ENCODE results near the gene BUD31.

BUD31 gene

GRCh38 chr7:99437946-99438572 lies 29.3 kb downstream of the BUD31 start:
- Histone ChIP-seq H3K27ac (ENCODE audit: low read depth, low read length, severe bottlenecking) (peak overlapping the region; percentile 89), H3K9me3 (ENCODE audit: control insufficient read depth, low read length) (no peaks in the 10 kb centered on the region), H3K36me3 (ENCODE audit: control insufficient read depth, insufficient read depth, low read length) (peaks cover 55% of the 10 kb centered on the region), H3K4me1 (ENCODE audit: control insufficient read depth, insufficient read depth, low read length, poor library complexity, severe bottlenecking) (peaks cover 9% of the 10 kb centered on the region), H3K4me3 (ENCODE audit: extremely low read depth, insufficient read depth, low read length, poor library complexity, severe bottlenecking) (peak overlapping the region; percentile 95)
- WGBS, 2 experiments (ENCODE audit: insufficient coverage in 2 of 2): 6 to 12% methylated on average over 14 to 16 of the region's 20 CpGs

- Histone ChIP-seq H3K9me3 (ENCODE audit: control insufficient read depth, low read length) (no peaks in the 10 kb centered on the region), H3K4me1 (ENCODE audit: control insufficient read depth, insufficient read depth, low read length, poor library complexity, severe bottlenecking) (peaks cover 9% of the 10 kb centered on the region), H3K4me3 (ENCODE audit: extremely low read depth, insufficient read depth, low read length, poor library complexity, severe bottlenecking) (peak within 1 kb of the TSS; percentile 95), H3K36me3 (ENCODE audit: control insufficient read depth, insufficient read depth, low read length) (peaks cover 55% of the 10 kb centered on the region), H3K27ac (ENCODE audit: low read depth, low read length, severe bottlenecking) (peak within 1 kb of the TSS; percentile 89)
- 0 to 1% methylated on average over 58 to 72 of the region's 89 CpGs for WGBS, 2 experiments (ENCODE audit: insufficient coverage in 2 of 2)
Measured at GRCh38 chr7:99438573-99439480, 30.1 kb downstream of the BUD31 start, which contains the start of the genes CPSF4 and PTCD1. TSS of gene CPSF4 (plus strand) at chr7:99438943. CDS start at chr7:99439083, 140 bp downstream. TSS of gene PTCD1 (minus strand) at chr7:99438798. CDS start at chr7:99435242, 3,556 bp downstream.

GRCh38 chr7:99440195-99440594 lies 31.4 kb downstream of the BUD31 start:
- Histone ChIP-seq H3K4me1 (ENCODE audit: control insufficient read depth, insufficient read depth, low read length, poor library complexity, severe bottlenecking) (peaks cover 9% of the 10 kb centered on the region), H3K36me3 (ENCODE audit: control insufficient read depth, insufficient read depth, low read length) (peaks cover 56% of the 10 kb centered on the region), H3K4me3 (ENCODE audit: extremely low read depth, insufficient read depth, low read length, poor library complexity, severe bottlenecking) (peak overlapping the region; percentile 95), H3K27ac (ENCODE audit: low read depth, low read length, severe bottlenecking) (no peak overlapping the region), H3K9me3 (ENCODE audit: control insufficient read depth, low read length) (no peaks in the 10 kb centered on the region)
- 74 to 77% methylated on average over 3 to 7 of the region's 9 CpGs for WGBS, 2 experiments (ENCODE audit: insufficient coverage in 2 of 2)

- WGBS, 2 experiments (ENCODE audit: insufficient coverage in 2 of 2): 96% methylated on average over 4 of the region's 4 CpGs
- Histone ChIP-seq H3K27ac (ENCODE audit: low read depth, low read length, severe bottlenecking) (no peak overlapping the region), H3K9me3 (ENCODE audit: control insufficient read depth, low read length) (no peaks in the 10 kb centered on the region), H3K4me3 (ENCODE audit: extremely low read depth, insufficient read depth, low read length, poor library complexity, severe bottlenecking) (no peak overlapping the region), H3K4me1 (ENCODE audit: control insufficient read depth, insufficient read depth, low read length, poor library complexity, severe bottlenecking) (no peaks in the 10 kb centered on the region), H3K36me3 (ENCODE audit: control insufficient read depth, insufficient read depth, low read length) (peaks cover 96% of the 10 kb centered on the region)
Measured at GRCh38 chr7:99446096-99446495, 37.3 kb downstream of the BUD31 start.

- 93 to 98% methylated on average over 10 of the region's 10 CpGs for WGBS, 2 experiments (ENCODE audit: insufficient coverage in 2 of 2)
- Histone ChIP-seq H3K4me3 (ENCODE audit: extremely low read depth, insufficient read depth, low read length, poor library complexity, severe bottlenecking) (no peak overlapping the region), H3K27ac (ENCODE audit: low read depth, low read length, severe bottlenecking) (no peak overlapping the region), H3K4me1 (ENCODE audit: control insufficient read depth, insufficient read depth, low read length, poor library complexity, severe bottlenecking) (no peaks in the 10 kb centered on the region), H3K36me3 (ENCODE audit: control insufficient read depth, insufficient read depth, low read length) (peaks cover 95% of the 10 kb centered on the region), H3K9me3 (ENCODE audit: control insufficient read depth, low read length) (no peaks in the 10 kb centered on the region)
Measured at GRCh38 chr7:99447943-99448342, 39.2 kb downstream of the BUD31 start.

- Histone ChIP-seq H3K9me3 (ENCODE audit: control insufficient read depth, low read length) (no peaks in the 10 kb centered on the region), H3K4me1 (ENCODE audit: control insufficient read depth, insufficient read depth, low read length, poor library complexity, severe bottlenecking) (no peaks in the 10 kb centered on the region), H3K4me3 (ENCODE audit: extremely low read depth, insufficient read depth, low read length, poor library complexity, severe bottlenecking) (no peak overlapping the region), H3K27ac (ENCODE audit: low read depth, low read length, severe bottlenecking) (no peak overlapping the region), H3K36me3 (ENCODE audit: control insufficient read depth, insufficient read depth, low read length) (peaks cover 94% of the 10 kb centered on the region)
- 90 to 96% methylated on average over 10 of the region's 10 CpGs for WGBS, 2 experiments (ENCODE audit: insufficient coverage in 2 of 2)
Measured at GRCh38 chr7:99448855-99449254, 40.1 kb downstream of the BUD31 start.

GRCh38 chr7:99449326-99449725 lies 40.6 kb downstream of the BUD31 start:
- Histone ChIP-seq H3K4me3 (ENCODE audit: extremely low read depth, insufficient read depth, low read length, poor library complexity, severe bottlenecking) (no peak overlapping the region), H3K9me3 (ENCODE audit: control insufficient read depth, low read length) (no peaks in the 10 kb centered on the region), H3K4me1 (ENCODE audit: control insufficient read depth, insufficient read depth, low read length, poor library complexity, severe bottlenecking) (no peaks in the 10 kb centered on the region), H3K27ac (ENCODE audit: low read depth, low read length, severe bottlenecking) (no peak overlapping the region), H3K36me3 (ENCODE audit: control insufficient read depth, insufficient read depth, low read length) (peaks cover 94% of the 10 kb centered on the region)
- 96 to 97% methylated on average over 4 to 5 of the region's 5 CpGs for WGBS, 2 experiments (ENCODE audit: insufficient coverage in 2 of 2)

- no peaks in the 10 kb centered on the region for H3K4me1 ChIP-seq (ENCODE audit: control insufficient read depth, insufficient read depth, low read length, poor library complexity, severe bottlenecking)
- peaks cover 96% of the 10 kb centered on the region for H3K36me3 ChIP-seq (ENCODE audit: control insufficient read depth, insufficient read depth, low read length)
- H3K27ac ChIP-seq (ENCODE audit: low read depth, low read length, severe bottlenecking): no peak overlapping the region
- 96 to 98% methylated on average over 6 to 8 of the region's 8 CpGs for WGBS, 2 experiments (ENCODE audit: insufficient coverage in 2 of 2)
- no peak overlapping the region for H3K4me3 ChIP-seq (ENCODE audit: extremely low read depth, insufficient read depth, low read length, poor library complexity, severe bottlenecking)
- no peaks in the 10 kb centered on the region for H3K9me3 ChIP-seq (ENCODE audit: control insufficient read depth, low read length)
Measured at GRCh38 chr7:99451936-99452335, 43.2 kb downstream of the BUD31 start.

- 96 to 97% methylated on average over 12 to 13 of the region's 13 CpGs for WGBS, 2 experiments (ENCODE audit: insufficient coverage in 2 of 2)
- no peak overlapping the region for H3K27ac ChIP-seq (ENCODE audit: low read depth, low read length, severe bottlenecking)
- no peaks in the 10 kb centered on the region for H3K4me1 ChIP-seq (ENCODE audit: control insufficient read depth, insufficient read depth, low read length, poor library complexity, severe bottlenecking)
- no peak overlapping the region for H3K4me3 ChIP-seq (ENCODE audit: extremely low read depth, insufficient read depth, low read length, poor library complexity, severe bottlenecking)
- no peaks in the 10 kb centered on the region for H3K9me3 ChIP-seq (ENCODE audit: control insufficient read depth, low read length)
- H3K36me3 ChIP-seq (ENCODE audit: control insufficient read depth, insufficient read depth, low read length): peaks cover 96% of the 10 kb centered on the region
Measured at GRCh38 chr7:99452541-99452940, 43.8 kb downstream of the BUD31 start.

- no peak overlapping the region for H3K4me3 ChIP-seq (ENCODE audit: extremely low read depth, insufficient read depth, low read length, poor library complexity, severe bottlenecking)
- WGBS, 2 experiments (ENCODE audit: insufficient coverage in 2 of 2): 99 to 100% methylated on average over 9 to 10 of the region's 11 CpGs
- H3K36me3 ChIP-seq (ENCODE audit: control insufficient read depth, insufficient read depth, low read length): peaks cover 96% of the 10 kb centered on the region
- no peaks in the 10 kb centered on the region for H3K9me3 ChIP-seq (ENCODE audit: control insufficient read depth, low read length)
- no peak overlapping the region for H3K27ac ChIP-seq (ENCODE audit: low read depth, low read length, severe bottlenecking)
- H3K4me1 ChIP-seq (ENCODE audit: control insufficient read depth, insufficient read depth, low read length, poor library complexity, severe bottlenecking): no peaks in the 10 kb centered on the region
Measured at GRCh38 chr7:99453105-99453504, 44.3 kb downstream of the BUD31 start.

Measured in mesodermal cell (in vitro differentiated cells).